Measurements from ENCODE around the gene PACSIN2.

DNA sequence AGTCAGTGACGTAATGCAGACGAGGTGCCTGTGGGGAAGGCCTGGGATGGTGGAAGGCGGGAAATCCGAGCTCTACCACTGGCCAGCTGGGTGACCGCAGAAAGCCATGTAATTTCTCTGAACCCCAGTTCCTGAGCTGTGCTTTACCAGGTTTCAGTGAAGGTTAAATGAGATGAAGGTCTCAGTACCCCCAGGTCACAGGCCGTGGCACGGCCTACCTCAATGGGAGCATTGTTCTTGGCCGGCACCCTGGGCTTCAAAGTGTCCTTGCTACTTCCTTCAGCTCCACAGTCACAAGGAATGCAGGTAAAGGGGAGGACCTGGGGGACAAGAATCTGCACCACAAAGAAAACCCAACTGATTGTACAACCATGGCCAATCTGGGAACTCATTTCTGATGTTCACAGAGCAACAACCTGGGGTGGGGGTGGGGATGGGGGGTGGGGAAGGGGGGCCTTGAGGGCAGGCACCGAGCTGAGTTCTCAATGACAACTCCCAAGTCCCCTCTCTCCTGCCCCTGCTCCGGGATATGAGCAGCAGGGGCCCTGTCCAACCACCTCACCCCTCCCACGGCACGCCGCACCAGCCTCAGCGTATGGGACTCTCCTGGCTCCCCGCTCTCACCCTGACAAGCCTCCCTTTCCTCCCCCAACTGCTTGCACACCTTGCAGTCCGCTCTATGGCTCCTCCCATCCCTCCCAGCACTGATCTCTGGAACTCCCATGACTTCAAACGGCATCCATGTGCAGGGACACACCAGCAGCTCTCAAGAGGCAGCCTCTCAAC, 98.8 kb downstream of the PACSIN2 start:
- TF ChIP-seq, protein P1, sequence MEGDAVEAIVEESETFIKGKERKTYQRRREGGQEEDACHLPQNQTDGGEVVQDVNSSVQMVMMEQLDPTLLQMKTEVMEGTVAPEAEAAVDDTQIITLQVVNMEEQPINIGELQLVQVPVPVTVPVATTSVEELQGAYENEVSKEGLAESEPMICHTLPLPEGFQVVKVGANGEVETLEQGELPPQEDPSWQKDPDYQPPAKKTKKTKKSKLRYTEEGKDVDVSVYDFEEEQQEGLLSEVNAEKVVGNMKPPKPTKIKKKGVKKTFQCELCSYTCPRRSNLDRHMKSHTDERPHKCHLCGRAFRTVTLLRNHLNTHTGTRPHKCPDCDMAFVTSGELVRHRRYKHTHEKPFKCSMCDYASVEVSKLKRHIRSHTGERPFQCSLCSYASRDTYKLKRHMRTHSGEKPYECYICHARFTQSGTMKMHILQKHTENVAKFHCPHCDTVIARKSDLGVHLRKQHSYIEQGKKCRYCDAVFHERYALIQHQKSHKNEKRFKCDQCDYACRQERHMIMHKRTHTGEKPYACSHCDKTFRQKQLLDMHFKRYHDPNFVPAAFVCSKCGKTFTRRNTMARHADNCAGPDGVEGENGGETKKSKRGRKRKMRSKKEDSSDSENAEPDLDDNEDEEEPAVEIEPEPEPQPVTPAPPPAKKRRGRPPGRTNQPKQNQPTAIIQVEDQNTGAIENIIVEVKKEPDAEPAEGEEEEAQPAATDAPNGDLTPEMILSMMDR (IDR thresholded peaks at IDR 0.05) = no peak
- TF ChIP-seq ZFX (IDR thresholded peaks at IDR 0.05; ENCODE audit: borderline replicate concordance) = no peak
